Stimulated activated CD8-positive, alpha-beta memory T cell treated with anti-CD3 and anti-CD28 coated beads, Interleukin-7, amount 100 ng/mL, for 48 hours (primary cell): ENCODE measurements around the gene CILP.
A peak's percentile ranks its signal among the peaks of the same experiment; 100 is the strongest.
"Not testable (repeated sequence)": the region's sequence is repeated elsewhere in the genome, so short reads cannot be mapped to it uniquely, and the experiment has no call there.

Source experiments
- DNase-seq, 2 donors: peaks; one replicate each; pipeline ENCODE4 v3.0.0-alpha.2; 2020; ENCODE audit warnings: low read depth in 1 of 2; ENCODE audit errors: extremely low read depth in 1 of 2

CILP gene

GRCh38 chr15:65197337-65197645, 14.0 kb downstream of the CILP start:
- DNase-seq = no peak

- no peak for DNase-seq
Observed at GRCh38 chr15:65196637-65197336, 14.5 kb downstream of the CILP start.

- DNase-seq = no peak
Observed at GRCh38 chr15:65195548-65195923, 15.7 kb downstream of the CILP start.

- no peak for DNase-seq
Observed at GRCh38 chr15:65194826-65195547, 16.3 kb downstream of the CILP start.

GRCh38 chr15:65192016-65192415, 19.3 kb downstream of the CILP start:
- no peak for DNase-seq

GRCh38 chr15:65189102-65189740, 22.1 kb downstream of the CILP start:
- DNase-seq = no peak

GRCh38 chr15:65188472-65188871, 22.8 kb downstream of the CILP start:
- not testable (repeated sequence) for DNase-seq

- DNase-seq = peak; percentile 74 to 85
Observed at GRCh38 chr15:65184868-65185717, 26.2 kb downstream of the CILP start, which contains the start of gene CLPX. CLPX (minus strand) TSS chr15:65185342; CDS start chr15:65185153, 189 bp downstream.

- peak in 1 of 2 donors; percentile 19 for DNase-seq
Observed at GRCh38 chr15:65184305-65184867, 26.9 kb downstream of the CILP start.

- no peak for DNase-seq
Observed at GRCh38 chr15:65183865-65184159, 27.5 kb downstream of the CILP start.

- DNase-seq = no peak
Observed at GRCh38 chr15:65182538-65182937, 28.7 kb downstream of the CILP start.

GRCh38 chr15:65181582-65182353, 29.5 kb downstream of the CILP start:
- DNase-seq = not testable (repeated sequence)

GRCh38 chr15:65180167-65180566, 31.1 kb downstream of the CILP start:
- DNase-seq = no peak

GRCh38 chr15:65177901-65178300, 33.4 kb downstream of the CILP start:
- no peak for DNase-seq

GRCh38 chr15:65176056-65176455, 35.2 kb downstream of the CILP start:
- DNase-seq = no peak

GRCh38 chr15:65175511-65175910, 35.8 kb downstream of the CILP start:
- DNase-seq = no peak

- no peak for DNase-seq
Observed at GRCh38 chr15:65174509-65174908, 36.8 kb downstream of the CILP start.

- DNase-seq = no peak
Observed at GRCh38 chr15:65172531-65172930, 38.7 kb downstream of the CILP start.

GRCh38 chr15:65171428-65171827, 39.8 kb downstream of the CILP start:
- DNase-seq = no peak

- no peak for DNase-seq
Observed at GRCh38 chr15:65165875-65166274, 45.4 kb downstream of the CILP start.
